HCT116 (cell line): ENCODE results near the gene GPR146. TPM values are rescaled to one million over a fixed set of nuclear protein-coding genes. Genes with fewer than 3 reads are reported as not detected.
"Not testable (repeated sequence)": the region's sequence is repeated elsewhere in the genome, so short reads cannot be mapped to it uniquely, and the experiment has no call there.

Experiments used
- ATAC-seq: fragments of 200-7000 bp; cut with Tn5 transposase; 2 replicates; pipeline ENCODE4 v1.9.1; 2020; ENCODE audit warnings: mild to moderate bottlenecking, moderate library complexity
- BruUV-seq: library from RNA; stranded (reverse); fragments of 400-500 nt; replicated peaks from 2 replicates; lab custom pipeline; 2021; lab: Mats Ljungman, UMichigan
- CTCF ChIA-PET: fragments of 300-600 bp; sonication (Branson Sonifier 250); formaldehyde crosslinking; loops from one replicate; lab custom pipeline; 2021; ENCODE audit warnings: antibody characterized with exemption; lab: Charles Lee
- POLR2A ChIA-PET: fragments of 300-600, 350-600 bp; sonication (Branson Sonifier 250); formaldehyde crosslinking; loops from one replicate; lab custom pipeline; 2021; ENCODE audit warnings: antibody characterized with exemption; lab: Charles Lee
- RAD21 ChIA-PET, 2 experiments: fragments of 300-600 bp; sonication (Branson Sonifier 250); formaldehyde crosslinking; loops; one replicate each; lab custom pipeline; 2023; ENCODE audit warnings: low total read pairs in 2 of 2; ENCODE audit not compliant: uncharacterized antibody in 2 of 2, unreplicated experiment in 2 of 2, low non-redundant PET in 1 of 2; lab: Charles Lee
- DNase-seq: peaks from one replicate; pipeline ENCODE4 v3.0.0-alpha.2; 2010; ENCODE audit warnings: low read depth, low spot score
- H2AFZ ChIP-seq: fragments of 200-600 bp; shearing (Covaris generic), sonication (generic); 2 replicates; pipeline ENCODE4 v1.6.1; 2017; ENCODE audit warnings: low read depth, mixed run types, mixed read lengths, antibody characterized with exemption, low read length; ENCODE audit not compliant: poor library complexity, severe bottlenecking
- H3K27ac ChIP-seq: 2 replicates; pipeline ENCODE4 v1.5.1; 2012; ENCODE audit warnings: low read depth, low read length
- H3K27me3 ChIP-seq: fragments of 200-600 bp; sonication (generic); 2 replicates; pipeline ENCODE4 v1.6.1; 2016; ENCODE audit warnings: mixed run types, low read length, mixed read lengths; ENCODE audit not compliant: insufficient read depth
- H3K36me3 ChIP-seq, 2 experiments: fragments of 200-500 bp in 1 of 2; fragments of 200-600 bp in 1 of 2; sonication (Bioruptor generic) in 1 of 2; sonication (generic) in 1 of 2; 2 replicates each; pipeline versions ENCODE4 v1.5.1 to v1.6.1; 2014 to 2016; ENCODE audit warnings: low read length in 2 of 2, inconsistent platforms in 1 of 2, mixed read lengths in 1 of 2, mixed run types in 1 of 2; ENCODE audit not compliant: insufficient read depth in 2 of 2, control insufficient read depth in 1 of 2
- H3K4me1 ChIP-seq, 2 experiments: fragments of 200-600 bp in 1 of 2; sonication (generic) in 1 of 2; 2 replicates each; pipeline versions ENCODE4 v1.5.1 to v1.6.1; 2012 to 2017; ENCODE audit warnings: low read length in 2 of 2, inconsistent platforms in 1 of 2, mild to moderate bottlenecking in 1 of 2, mixed read lengths in 1 of 2, mixed run types in 1 of 2, moderate library complexity in 1 of 2; ENCODE audit not compliant: insufficient read depth in 2 of 2, control insufficient read depth in 1 of 2
- H3K4me2 ChIP-seq: fragments of 200-600 bp; sonication (generic); 2 replicates; pipeline ENCODE4 v1.6.1; 2017; ENCODE audit warnings: mixed run types, low read length, mixed read lengths
- H3K4me3 ChIP-seq, 2 experiments: fragments of 200-600 bp in 1 of 2; sonication (generic) in 1 of 2; replicated peaks in 1 of 2; 2 replicates each; pipeline ENCODE4 v1.5.1; 2011 to 2016; ENCODE audit warnings: low read length in 2 of 2, control low read depth in 1 of 2, low read depth in 1 of 2, mild to moderate bottlenecking in 1 of 2, mixed read lengths in 1 of 2, mixed run types in 1 of 2
- H3K79me2 ChIP-seq: fragments of 200-600 bp; sonication (generic); 2 replicates; pipeline ENCODE4 v1.6.1; 2017; ENCODE audit warnings: mild to moderate bottlenecking, mixed run types, low read length, moderate library complexity, mixed read lengths; ENCODE audit not compliant: insufficient read depth
- H3K9ac ChIP-seq: fragments of 200-600 bp; sonication (generic); 2 replicates; pipeline ENCODE4 v1.6.1; 2016; ENCODE audit warnings: low read length, mixed read lengths
- H3K9me2 ChIP-seq: fragments of 200-600 bp; sonication (generic), shearing (Covaris generic); 2 replicates; pipeline ENCODE4 v1.6.1; 2017; ENCODE audit warnings: mixed run types, mild to moderate bottlenecking, moderate library complexity; ENCODE audit not compliant: insufficient read depth
- H3K9me3 ChIP-seq, 2 experiments: fragments of 200-500 bp in 1 of 2; fragments of 200-600 bp in 1 of 2; sonication (Bioruptor generic) in 1 of 2; sonication (generic) in 1 of 2; 2 replicates each; pipeline ENCODE4 v1.6.1; 2014 to 2017; ENCODE audit warnings: low read length in 2 of 2, mixed read lengths in 2 of 2, inconsistent platforms in 1 of 2, low read depth in 1 of 2, mild to moderate bottlenecking in 1 of 2, mixed run types in 1 of 2, moderate library complexity in 1 of 2; ENCODE audit not compliant: control insufficient read depth in 1 of 2, insufficient read depth in 1 of 2
- H4K20me1 ChIP-seq: fragments of 200-600 bp; sonication (generic), shearing (Covaris generic); 2 replicates; pipeline ENCODE4 v1.6.1; 2017; ENCODE audit warnings: mixed run types, mild to moderate bottlenecking, moderate library complexity; ENCODE audit not compliant: insufficient read depth
- CBX3 ChIP-seq: IDR thresholded peaks from 2 replicates; pipeline ENCODE4 v1.6.1; 2012; ENCODE audit warnings: low read depth
- CEBPB ChIP-seq: IDR thresholded peaks from 2 replicates; pipeline ENCODE4 v1.6.1; 2012; ENCODE audit warnings: low read depth
- EGR1 ChIP-seq: IDR thresholded peaks from 2 replicates; pipeline ENCODE4 v1.6.1; 2012; ENCODE audit warnings: low read depth
- ELF1 ChIP-seq: IDR thresholded peaks from 2 replicates; pipeline ENCODE4 v1.6.1; 2012; ENCODE audit warnings: low read depth, borderline replicate concordance
- JUND ChIP-seq: IDR thresholded peaks from 2 replicates; pipeline ENCODE4 v1.6.1; 2012
- POLR2A ChIP-seq: IDR thresholded peaks from 2 replicates; pipeline ENCODE4 v1.7.0; 2011; ENCODE audit warnings: borderline replicate concordance; ENCODE audit not compliant: insufficient read depth, insufficient read length; ENCODE audit errors: extremely low read depth
- POLR2AphosphoS5 ChIP-seq: IDR thresholded peaks from 2 replicates; pipeline ENCODE4 v1.6.1; 2011; ENCODE audit warnings: mild to moderate bottlenecking, low read depth, low read length, moderate library complexity
- RAD21 ChIP-seq: IDR thresholded peaks from 2 replicates; pipeline ENCODE4 v1.6.1; 2012; ENCODE audit warnings: low read depth, mild to moderate bottlenecking
- SP1 ChIP-seq: IDR thresholded peaks from 2 replicates; pipeline ENCODE4 v1.6.1; 2012; ENCODE audit warnings: low read depth
- SRF ChIP-seq: IDR thresholded peaks from 2 replicates; pipeline ENCODE4 v1.6.1; 2012; ENCODE audit warnings: low read depth
- TCF7L2 ChIP-seq: IDR thresholded peaks from 2 replicates; pipeline ENCODE4 v1.7.0; 2011; ENCODE audit warnings: borderline replicate concordance, inconsistent platforms; ENCODE audit not compliant: insufficient read depth, insufficient read length; ENCODE audit errors: extremely low read depth
- ZNF274 ChIP-seq: fragments of 200-500 bp; sonication (Bioruptor generic); IDR thresholded peaks from 2 replicates; pipeline ENCODE4 v1.6.1; 2014; ENCODE audit warnings: mild to moderate bottlenecking, low read depth, low read length, inconsistent platforms
- intact Hi-C: fragments of 100-400 bp; cut with micrococcal nuclease; formaldehyde crosslinking; loops from 2 replicates; pipeline ENCODE4 v1.10.0; 2022
- total RNA-seq: library from RNA; stranded (reverse); gene quantifications from one replicate; pipeline ENCODE4 v1.2.1, GENCODE V29; 2021; ENCODE audit not compliant: unreplicated experiment
- TF ChIP-seq, protein P1 (sequence below): IDR thresholded peaks from 2 replicates; pipeline ENCODE4 v1.6.1; 2011; ENCODE audit warnings: mild to moderate bottlenecking, low read length, moderate library complexity; ENCODE audit not compliant: insufficient replicate concordance; ENCODE audit errors: extremely low read depth

GPR146 gene
- total RNA-seq, 1 experiment from 2014 or later: 2.4 TPM

DNA sequence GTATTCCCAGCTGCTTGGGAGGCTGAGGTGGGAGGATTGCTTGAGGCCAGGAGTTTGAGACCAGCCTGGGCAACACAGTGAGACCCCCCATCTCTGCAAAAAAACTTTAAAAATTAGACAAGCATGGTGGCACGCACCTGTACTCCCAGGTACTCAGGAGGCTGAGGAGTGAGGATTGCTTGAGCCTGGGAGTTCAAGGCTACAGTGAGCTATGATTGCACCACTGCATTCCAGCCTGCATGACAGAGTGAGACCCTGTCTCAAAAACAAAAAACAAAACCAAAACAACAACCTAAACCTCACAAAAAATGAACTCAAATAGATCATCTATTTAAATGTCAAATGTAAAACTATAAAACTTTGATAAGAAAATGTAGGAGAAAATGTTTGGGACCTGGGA, 4.1 kb upstream of the GPR146 start:
- POLR2A ChIA-PET, DNase-seq, H3K36me3 ChIP-seq, H3K4me2 ChIP-seq, intact Hi-C loops, H3K9me2 ChIP-seq, ATAC-seq, CTCF ChIA-PET, H2AFZ ChIP-seq, H4K20me1 ChIP-seq, RAD21 ChIA-PET, H3K9me3 ChIP-seq, H3K9ac ChIP-seq, BruUV-seq, H3K27me3 ChIP-seq, H3K27ac ChIP-seq, H3K4me3 ChIP-seq: not testable (repeated sequence)
- H3K4me1 ChIP-seq: peaks cover 13 to 18% of the 10 kb centered on the region in 2 experiments
- peaks cover 17% of the 10 kb centered on the region; the same call in 1 of the 2 replicates for H3K79me2 ChIP-seq

DNA sequence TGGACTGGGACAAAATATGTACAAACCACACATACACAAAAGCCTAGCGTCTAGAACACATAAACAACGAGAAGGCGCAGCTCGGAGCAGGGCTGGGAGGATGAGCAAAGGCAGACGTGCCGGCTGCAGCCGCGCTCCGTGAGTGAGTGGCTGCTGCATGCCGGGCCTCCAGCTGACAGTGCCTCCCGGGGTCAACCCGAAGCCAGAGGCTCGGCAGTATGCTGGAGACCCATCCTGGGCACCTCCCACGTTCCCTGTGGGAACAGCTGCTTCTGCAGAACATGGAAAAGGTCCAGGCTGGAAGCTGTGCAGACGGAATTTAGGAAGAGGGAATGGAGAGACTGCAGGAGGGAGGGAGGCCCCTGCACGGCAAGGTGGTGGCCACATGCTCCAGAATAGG, 3.6 kb upstream of the GPR146 start:
- RAD21 ChIA-PET: no interaction called here
- Histone ChIP-seq H3K27ac (no peak overlapping the region), H3K9me2 (no peaks in the 10 kb centered on the region), H3K9me3 (peaks cover 0 to 2% of the 10 kb centered on the region in 2 experiments; a peak in 1 of 4 replicates), H3K36me3 (peaks cover 0 to under 1% of the 10 kb centered on the region in 2 experiments; a peak in 1 of 4 replicates), H3K79me2 (peaks cover 17% of the 10 kb centered on the region; the same call in 1 of the 2 replicates), H3K4me3 (no peak overlapping the region), H3K4me2 (no peak overlapping the region), H2AFZ (no peak overlapping the region), H3K9ac (no peak overlapping the region), H3K27me3 (no peaks in the 10 kb centered on the region), H3K4me1 (peaks cover 13 to 21% of the 10 kb centered on the region in 2 experiments), H4K20me1 (no peaks in the 10 kb centered on the region)
- intact Hi-C loops: no loop called here
- TF ChIP-seq JUND (no peak), SP1 (no peak), POLR2AphosphoS5 (no peak), CEBPB (no peak), POLR2A (no peak), TCF7L2 (no peak), ZNF274 (no peak), ELF1 (no peak), EGR1 (no peak), CBX3 (no peak), RAD21 (no peak), SRF (no peak)
- TF ChIP-seq, protein P1, sequence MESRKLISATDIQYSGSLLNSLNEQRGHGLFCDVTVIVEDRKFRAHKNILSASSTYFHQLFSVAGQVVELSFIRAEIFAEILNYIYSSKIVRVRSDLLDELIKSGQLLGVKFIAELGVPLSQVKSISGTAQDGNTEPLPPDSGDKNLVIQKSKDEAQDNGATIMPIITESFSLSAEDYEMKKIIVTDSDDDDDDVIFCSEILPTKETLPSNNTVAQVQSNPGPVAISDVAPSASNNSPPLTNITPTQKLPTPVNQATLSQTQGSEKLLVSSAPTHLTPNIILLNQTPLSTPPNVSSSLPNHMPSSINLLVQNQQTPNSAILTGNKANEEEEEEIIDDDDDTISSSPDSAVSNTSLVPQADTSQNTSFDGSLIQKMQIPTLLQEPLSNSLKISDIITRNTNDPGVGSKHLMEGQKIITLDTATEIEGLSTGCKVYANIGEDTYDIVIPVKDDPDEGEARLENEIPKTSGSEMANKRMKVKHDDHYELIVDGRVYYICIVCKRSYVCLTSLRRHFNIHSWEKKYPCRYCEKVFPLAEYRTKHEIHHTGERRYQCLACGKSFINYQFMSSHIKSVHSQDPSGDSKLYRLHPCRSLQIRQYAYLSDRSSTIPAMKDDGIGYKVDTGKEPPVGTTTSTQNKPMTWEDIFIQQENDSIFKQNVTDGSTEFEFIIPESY: no peak
- BruUV-seq: no TSS peak
- CTCF ChIA-PET: no interaction called here
- ATAC-seq (no peak), DNase-seq (no peak)
- POLR2A ChIA-PET: no interaction called here
